ENCODE results near the gene C19orf12.
"Not testable (repeated sequence)": the region's sequence is repeated elsewhere in the genome, so short reads cannot be mapped to it uniquely, and the experiment has no call there.

C19orf12 gene

GRCh38 chr19:29681422-29682235, 33.4 kb downstream of the C19orf12 start:
- DNase-seq = no peak
- in situ Hi-C loops (cut with HindIII; ENCODE audit: low pct_ligation_motif_present, low pct_unique_long_range_greater_than_20kb, low sequenced_read_pairs) = no loop called here

GRCh38 chr19:29680937-29681336, 34.1 kb downstream of the C19orf12 start:
- no peak for DNase-seq
- in situ Hi-C loops (cut with HindIII; ENCODE audit: low pct_ligation_motif_present, low pct_unique_long_range_greater_than_20kb, low sequenced_read_pairs) = no loop called here

- no peak for DNase-seq
- in situ Hi-C loops (cut with HindIII; ENCODE audit: low pct_ligation_motif_present, low pct_unique_long_range_greater_than_20kb, low sequenced_read_pairs) = no loop called here
These were observed 34.6 kb downstream of the C19orf12 start for GRCh38 chr19:29680447-29680846.

GRCh38 chr19:29679598-29680210, 35.4 kb downstream of the C19orf12 start:
- no peak for DNase-seq
- in situ Hi-C loops (cut with HindIII; ENCODE audit: low pct_ligation_motif_present, low pct_unique_long_range_greater_than_20kb, low sequenced_read_pairs) = no loop called here

- in situ Hi-C loops (cut with HindIII; ENCODE audit: low pct_ligation_motif_present, low pct_unique_long_range_greater_than_20kb, low sequenced_read_pairs) = no loop called here
- DNase-seq = no peak
These were observed 36.5 kb downstream of the C19orf12 start for GRCh38 chr19:29678484-29679106.

GRCh38 chr19:29677001-29677817, 37.9 kb downstream of the C19orf12 start:
- in situ Hi-C loops (cut with HindIII; ENCODE audit: low pct_ligation_motif_present, low pct_unique_long_range_greater_than_20kb, low sequenced_read_pairs) = no loop called here
- no peak for DNase-seq

GRCh38 chr19:29676586-29676985, 38.5 kb downstream of the C19orf12 start:
- DNase-seq = no peak
- in situ Hi-C loops (cut with HindIII; ENCODE audit: low pct_ligation_motif_present, low pct_unique_long_range_greater_than_20kb, low sequenced_read_pairs) = no loop called here

- no peak for DNase-seq
- in situ Hi-C loops (cut with HindIII; ENCODE audit: low pct_ligation_motif_present, low pct_unique_long_range_greater_than_20kb, low sequenced_read_pairs) = no loop called here
These were observed 39.3 kb downstream of the C19orf12 start for GRCh38 chr19:29675650-29676186.

GRCh38 chr19:29675120-29675649, 39.9 kb downstream of the C19orf12 start:
- in situ Hi-C loops (cut with HindIII; ENCODE audit: low pct_ligation_motif_present, low pct_unique_long_range_greater_than_20kb, low sequenced_read_pairs) = no loop called here
- no peak for DNase-seq

- no peak for DNase-seq
- in situ Hi-C loops (cut with HindIII; ENCODE audit: low pct_ligation_motif_present, low pct_unique_long_range_greater_than_20kb, low sequenced_read_pairs) = no loop called here
These were observed 40.5 kb downstream of the C19orf12 start for GRCh38 chr19:29674374-29675119.

GRCh38 chr19:29673451-29674371, 41.4 kb downstream of the C19orf12 start:
- in situ Hi-C loops (cut with HindIII; ENCODE audit: low pct_ligation_motif_present, low pct_unique_long_range_greater_than_20kb, low sequenced_read_pairs) = no loop called here
- DNase-seq = no peak

- in situ Hi-C loops (cut with HindIII; ENCODE audit: low pct_ligation_motif_present, low pct_unique_long_range_greater_than_20kb, low sequenced_read_pairs) = no loop called here
- DNase-seq = no peak
These were observed 42.1 kb downstream of the C19orf12 start for GRCh38 chr19:29672933-29673336.

- in situ Hi-C loops (cut with HindIII; ENCODE audit: low pct_ligation_motif_present, low pct_unique_long_range_greater_than_20kb, low sequenced_read_pairs) = no loop called here
- no peak for DNase-seq
These were observed 42.6 kb downstream of the C19orf12 start for GRCh38 chr19:29672319-29672932.

GRCh38 chr19:29671393-29672160, 43.5 kb downstream of the C19orf12 start:
- DNase-seq = no peak
- in situ Hi-C loops (cut with HindIII; ENCODE audit: low pct_ligation_motif_present, low pct_unique_long_range_greater_than_20kb, low sequenced_read_pairs) = no loop called here

- in situ Hi-C loops (cut with HindIII; ENCODE audit: low pct_ligation_motif_present, low pct_unique_long_range_greater_than_20kb, low sequenced_read_pairs); DNase-seq: not testable (repeated sequence)
These were observed 44.1 kb downstream of the C19orf12 start for GRCh38 chr19:29671026-29671392.

- in situ Hi-C loops (cut with HindIII; ENCODE audit: low pct_ligation_motif_present, low pct_unique_long_range_greater_than_20kb, low sequenced_read_pairs) = no loop called here
These were observed 44.8 kb downstream of the C19orf12 start for GRCh38 chr19:29670255-29670654.

More at GRCh38 chr19:29670255-29670654, 44.8 kb downstream of the C19orf12 start:
- DNase-seq = no peak
